D721Med (cell line): ENCODE measurements around the gene NPR2.

Source experiments
- DNase-seq: peaks from one replicate; pipeline ENCODE4 v3.0.0; 2011; ENCODE audit warnings: low spot score; ENCODE audit not compliant: insufficient read length
- FAIRE-seq: peaks from 2 replicates; lab custom pipeline; 2011; peaks lifted over from hg19 to GRCh38; lab: Jason Lieb, UNC
- CTCF ChIP-seq: IDR thresholded peaks from 2 replicates; pipeline ENCODE4 v1.5.1; 2012; ENCODE audit warnings: mild to moderate bottlenecking, control low read depth; ENCODE audit not compliant: insufficient read depth; ENCODE audit errors: missing control alignments

NPR2 gene

GRCh38 chr9:35810122-35810521 is 18.7 kb downstream of the NPR2 start:
- FAIRE-seq, result no peak
- TF ChIP-seq CTCF, result no peak
- no peak for DNase-seq

GRCh38 chr9:35811381-35812024 is 20.1 kb downstream of the NPR2 start:
- no peak for TF ChIP-seq CTCF
- DNase-seq (no peak), FAIRE-seq (no peak)

GRCh38 chr9:35812025-35812602 is 20.7 kb downstream of the NPR2 start, which contains the start of gene SPAG8:
Gene SPAG8 (minus strand): TSS chr9:35812262. CDS start chr9:35812147, 115 bp downstream.
- DNase-seq (peak; percentile 67), FAIRE-seq (no peak)
- TF ChIP-seq CTCF, result no peak

- no peak for TF ChIP-seq CTCF
- no peak for DNase-seq
- no peak for FAIRE-seq
Measured at GRCh38 chr9:35813434-35814105, 22.2 kb downstream of the NPR2 start.

GRCh38 chr9:35814106-35814840 is 22.9 kb downstream of the NPR2 start:
- FAIRE-seq (no peak), DNase-seq (no peak)
- TF ChIP-seq CTCF, result no peak

GRCh38 chr9:35814841-35815543 is 23.6 kb downstream of the NPR2 start, which contains the start of gene HINT2:
Gene HINT2 (minus strand): TSS chr9:35815042. CDS start chr9:35814979, 63 bp downstream.
- DNase-seq (peak; percentile 91), FAIRE-seq (peak; percentile 78)
- no peak for TF ChIP-seq CTCF
